H9 (cell line): ENCODE measurements around the gene DGKG. TPM values are rescaled to one million over a fixed set of nuclear protein-coding genes. Genes with fewer than 3 reads are reported as not detected.

Source experiments
- DNase-seq: peaks from one replicate; pipeline ENCODE4 v3.0.0-alpha.2; 2017
- H2AFZ ChIP-seq: one replicate; pipeline ENCODE4 v1.6.1; 2013; ENCODE audit warnings: mild to moderate bottlenecking, low read length, control low read depth, moderate library complexity
- H2AK5ac ChIP-seq: 2 replicates; pipeline ENCODE4 v1.6.1; 2013; ENCODE audit warnings: low read length, control low read depth, mixed read lengths; ENCODE audit not compliant: insufficient read length
- H2BK120ac ChIP-seq: one replicate; pipeline ENCODE4 v1.6.1; 2013; ENCODE audit warnings: low read depth, mild to moderate bottlenecking, low read length, control low read depth, inconsistent platforms; ENCODE audit not compliant: poor library complexity, severe bottlenecking
- H2BK12ac ChIP-seq: 2 replicates; pipeline ENCODE4 v1.6.1; 2013; ENCODE audit warnings: low read length, control low read depth, mixed read lengths, low read depth; ENCODE audit not compliant: insufficient read length
- H2BK15ac ChIP-seq: 2 replicates; pipeline ENCODE4 v1.6.1; 2013; ENCODE audit warnings: low read depth, low read length, control low read depth
- H2BK20ac ChIP-seq: one replicate; pipeline ENCODE4 v1.6.1; 2013; ENCODE audit warnings: low read depth, mild to moderate bottlenecking, low read length, control low read depth, inconsistent platforms; ENCODE audit not compliant: poor library complexity, severe bottlenecking
- H2BK5ac ChIP-seq: 2 replicates; pipeline ENCODE4 v1.6.1; 2013; ENCODE audit warnings: low read length, control low read depth, mixed read lengths; ENCODE audit not compliant: insufficient read length
- H3K14ac ChIP-seq: 2 replicates; pipeline ENCODE4 v1.6.1; 2013; ENCODE audit warnings: low read length, control low read depth; ENCODE audit not compliant: insufficient read depth
- H3K18ac ChIP-seq: 2 replicates; pipeline ENCODE4 v1.6.1; 2013; ENCODE audit warnings: low read depth, mild to moderate bottlenecking, mixed read lengths, low read length, control low read depth; ENCODE audit not compliant: insufficient read length
- H3K23ac ChIP-seq: 2 replicates; pipeline ENCODE4 v1.6.1; 2013; ENCODE audit warnings: low read length, control low read depth, mixed read lengths, low read depth; ENCODE audit not compliant: insufficient read length
- H3K23me2 ChIP-seq: 2 replicates; pipeline ENCODE4 v1.6.1; 2013; ENCODE audit warnings: low read depth, mild to moderate bottlenecking, mixed read lengths, low read length, control low read depth; ENCODE audit not compliant: insufficient read length, poor library complexity, severe bottlenecking
- H3K27ac ChIP-seq: 2 replicates; pipeline ENCODE4 v1.5.1; 2013; ENCODE audit warnings: low read length, control low read depth, mixed read lengths, low read depth; ENCODE audit not compliant: insufficient read length
- H3K27me3 ChIP-seq: 2 replicates; pipeline ENCODE4 v1.6.1; 2013; ENCODE audit warnings: low read length, control low read depth, inconsistent platforms; ENCODE audit not compliant: insufficient read depth
- H3K4ac ChIP-seq: 2 replicates; pipeline ENCODE4 v1.6.1; 2013; ENCODE audit warnings: low read depth, mild to moderate bottlenecking, control low read depth, inconsistent platforms, low read length, moderate library complexity
- H3K4me1 ChIP-seq: 2 replicates; pipeline ENCODE4 v1.6.1; 2013; ENCODE audit warnings: low read length, control low read depth, inconsistent platforms; ENCODE audit not compliant: insufficient read depth
- H3K4me2 ChIP-seq: 2 replicates; pipeline ENCODE4 v1.6.1; 2013; ENCODE audit warnings: low read length, control low read depth, mixed read lengths; ENCODE audit not compliant: insufficient read length, insufficient read depth
- H3K56ac ChIP-seq: 2 replicates; pipeline ENCODE4 v1.6.1; 2013; ENCODE audit warnings: low read depth, mild to moderate bottlenecking, mixed read lengths, low read length, control low read depth; ENCODE audit not compliant: insufficient read length
- H3K79me1 ChIP-seq: 2 replicates; pipeline ENCODE4 v1.6.1; 2013; ENCODE audit warnings: low read depth, mild to moderate bottlenecking, moderate library complexity, low read length, control low read depth, inconsistent platforms; ENCODE audit not compliant: insufficient read depth, poor library complexity, severe bottlenecking
- H3K79me2 ChIP-seq: 2 replicates; pipeline ENCODE4 v1.6.1; 2013; ENCODE audit warnings: low read length, control low read depth, inconsistent platforms; ENCODE audit not compliant: insufficient read depth
- H3K9ac ChIP-seq: 2 replicates; pipeline ENCODE4 v1.6.1; 2013; ENCODE audit warnings: low read length, control low read depth, mixed read lengths; ENCODE audit not compliant: insufficient read length; ENCODE audit errors: extremely low read depth
- H3K9me3 ChIP-seq: one replicate; pipeline ENCODE4 v1.6.1; 2013; ENCODE audit warnings: low read depth, low read length, inconsistent platforms; ENCODE audit not compliant: control insufficient read depth
- H3T11ph ChIP-seq: one replicate; pipeline ENCODE4 v1.6.1; 2013; ENCODE audit warnings: mild to moderate bottlenecking, low read length, control low read depth, inconsistent platforms
- H4K20me1 ChIP-seq: one replicate; pipeline ENCODE4 v1.6.1; 2013; ENCODE audit not compliant: control insufficient read depth, insufficient read length, insufficient read depth
- H4K5ac ChIP-seq: 2 replicates; pipeline ENCODE4 v1.6.1; 2013; ENCODE audit warnings: low read depth, mild to moderate bottlenecking, mixed read lengths, low read length, control low read depth; ENCODE audit not compliant: insufficient read length
- H4K8ac ChIP-seq: replicated peaks from 2 replicates; pipeline ENCODE4 v1.6.1; 2013; ENCODE audit warnings: low read length, control low read depth, mixed read lengths, low read depth; ENCODE audit not compliant: insufficient read length
- H4K91ac ChIP-seq: 2 replicates; pipeline ENCODE4 v1.6.1; 2013; ENCODE audit warnings: low read depth, mild to moderate bottlenecking, moderate library complexity, mixed read lengths, low read length, control low read depth; ENCODE audit not compliant: insufficient read length
- H3K27ac Mint-ChIP-seq, 3 experiments: 2 replicates in 2 of 3; 3 replicates in 1 of 3; pipeline ENCODE4 v1.8.0; 2020 to 2021; ENCODE audit warnings: mixed read lengths in 3 of 3, mild to moderate bottlenecking in 1 of 3, moderate library complexity in 1 of 3
- H3K27me3 Mint-ChIP-seq: 2 replicates; pipeline ENCODE4 v1.8.0; 2021; ENCODE audit warnings: low read depth, mild to moderate bottlenecking, moderate library complexity, mixed read lengths
- H3K36me3 Mint-ChIP-seq, 3 experiments: 2 replicates in 2 of 3; 3 replicates in 1 of 3; pipeline ENCODE4 v1.8.0; 2020 to 2021; ENCODE audit warnings: low read depth in 3 of 3, mixed read lengths in 3 of 3; ENCODE audit not compliant: insufficient read depth in 1 of 3
- H3K4me1 Mint-ChIP-seq, 2 experiments: 2 replicates each; pipeline ENCODE4 v1.8.0; 2020; ENCODE audit warnings: mixed read lengths in 2 of 2
- H3K4me3 Mint-ChIP-seq, 2 experiments: 2 replicates in 1 of 2; 3 replicates in 1 of 2; pipeline ENCODE4 v1.8.0; 2020 to 2021; ENCODE audit warnings: mild to moderate bottlenecking in 2 of 2, mixed read lengths in 2 of 2, moderate library complexity in 1 of 2
- H3K9me3 Mint-ChIP-seq, 2 experiments: 2 replicates in 1 of 2; 3 replicates in 1 of 2; pipeline ENCODE4 v1.8.0; 2020; ENCODE audit warnings: mild to moderate bottlenecking in 2 of 2, mixed read lengths in 2 of 2, moderate library complexity in 1 of 2
- WGBS: extraction: QIAGEN DNeasy Blood & Tissue Kit; methylation state at CpG from one replicate; pipeline ENCODE4 v1.1.7; 2013; ENCODE audit warnings: missing lambda C conversion rate, low lambda C conversion rate, mixed read lengths; ENCODE audit not compliant: insufficient read length; ENCODE audit errors: extremely low coverage; 5-methylcytosine and 5-hydroxymethylcytosine counted together
- total RNA-seq: library from RNA; stranded (reverse); gene quantifications from 2 replicates; pipeline ENCODE4 v1.2.1, GENCODE V29; 2021
- TF ChIP-seq, protein P1 (sequence below): fragments of 200-600 bp; sonication (generic); conservative IDR thresholded peaks from 3 replicates; pipeline ENCODE4 v1.8.0; 2021; ENCODE audit warnings: antibody characterized with exemption, mild to moderate bottlenecking

The DGKG gene
- total RNA-seq, 1 experiment from 2014 or later: not detected

DNA sequence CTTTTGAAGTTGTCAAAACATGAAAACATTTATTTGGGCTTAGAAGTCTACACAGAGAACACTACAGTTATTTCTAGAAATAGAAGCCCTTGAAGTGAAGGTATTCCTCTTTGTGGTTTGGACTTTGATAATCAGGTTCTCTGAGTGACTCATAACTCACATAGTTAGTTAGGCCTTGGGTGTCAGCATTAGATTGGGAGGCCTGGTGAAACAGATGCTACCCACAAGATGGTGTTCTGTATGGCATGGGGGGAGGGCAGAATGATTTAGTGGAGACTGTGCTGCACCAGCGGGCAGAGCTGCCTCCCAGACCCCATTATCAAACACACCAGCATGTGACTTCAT lies 144.2 kb downstream of the DGKG start:
- no CpG with 5 or more reads among the region's 1 CpG for WGBS
- H3K27ac Mint-ChIP-seq: no peak overlapping the region; a peak in 1 of 7 replicates
- H2BK12ac ChIP-seq: no peak overlapping the region
- H3K14ac ChIP-seq: no peak overlapping the region
- no peak overlapping the region for H2BK20ac ChIP-seq
- H3K18ac ChIP-seq: no peak overlapping the region
- H3K79me2 ChIP-seq: no peaks in the 10 kb centered on the region
- no peak overlapping the region for H3K56ac ChIP-seq
- H3K9ac ChIP-seq: no peak overlapping the region
- H4K20me1 ChIP-seq: no peaks in the 10 kb centered on the region
- H2BK120ac ChIP-seq: no peak overlapping the region
- peaks cover 30% of the 10 kb centered on the region for H3K27me3 Mint-ChIP-seq
- H3K9me3 Mint-ChIP-seq: no peaks in the 10 kb centered on the region
- no peak overlapping the region for H4K8ac ChIP-seq
- H3K4me1 ChIP-seq: no peaks in the 10 kb centered on the region
- no peak overlapping the region for H2BK5ac ChIP-seq
- H3K4me3 Mint-ChIP-seq: no peak overlapping the region
- no peaks in the 10 kb centered on the region for H3K36me3 Mint-ChIP-seq
- no peak overlapping the region for H2AK5ac ChIP-seq
- no peak overlapping the region for H3K4ac ChIP-seq
- H4K5ac ChIP-seq: no peak overlapping the region
- no peak overlapping the region for H3K27ac ChIP-seq
- peaks cover 7 to 19% of the 10 kb centered on the region in 2 experiments for H3K4me1 Mint-ChIP-seq
- TF ChIP-seq, protein P1, sequence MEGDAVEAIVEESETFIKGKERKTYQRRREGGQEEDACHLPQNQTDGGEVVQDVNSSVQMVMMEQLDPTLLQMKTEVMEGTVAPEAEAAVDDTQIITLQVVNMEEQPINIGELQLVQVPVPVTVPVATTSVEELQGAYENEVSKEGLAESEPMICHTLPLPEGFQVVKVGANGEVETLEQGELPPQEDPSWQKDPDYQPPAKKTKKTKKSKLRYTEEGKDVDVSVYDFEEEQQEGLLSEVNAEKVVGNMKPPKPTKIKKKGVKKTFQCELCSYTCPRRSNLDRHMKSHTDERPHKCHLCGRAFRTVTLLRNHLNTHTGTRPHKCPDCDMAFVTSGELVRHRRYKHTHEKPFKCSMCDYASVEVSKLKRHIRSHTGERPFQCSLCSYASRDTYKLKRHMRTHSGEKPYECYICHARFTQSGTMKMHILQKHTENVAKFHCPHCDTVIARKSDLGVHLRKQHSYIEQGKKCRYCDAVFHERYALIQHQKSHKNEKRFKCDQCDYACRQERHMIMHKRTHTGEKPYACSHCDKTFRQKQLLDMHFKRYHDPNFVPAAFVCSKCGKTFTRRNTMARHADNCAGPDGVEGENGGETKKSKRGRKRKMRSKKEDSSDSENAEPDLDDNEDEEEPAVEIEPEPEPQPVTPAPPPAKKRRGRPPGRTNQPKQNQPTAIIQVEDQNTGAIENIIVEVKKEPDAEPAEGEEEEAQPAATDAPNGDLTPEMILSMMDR: no peak
- H3K79me1 ChIP-seq: no peaks in the 10 kb centered on the region
- no peaks in the 10 kb centered on the region for H3K27me3 ChIP-seq
- no peaks in the 10 kb centered on the region for H3K9me3 ChIP-seq
- H4K91ac ChIP-seq: no peak overlapping the region
- H3K4me2 ChIP-seq: no peak overlapping the region
- H2AFZ ChIP-seq: no peak overlapping the region
- no peaks in the 10 kb centered on the region for H3K23me2 ChIP-seq
- H2BK15ac ChIP-seq: no peak overlapping the region
- no peak for DNase-seq
- no peak overlapping the region for H3T11ph ChIP-seq
- H3K23ac ChIP-seq: no peak overlapping the region
